ENCODE data around the gene SPOP. TPM values are rescaled to one million over a fixed set of nuclear protein-coding genes. Genes with fewer than 3 reads are reported as not detected.
"Not testable (repeated sequence)": the region's sequence is repeated elsewhere in the genome, so short reads cannot be mapped to it uniquely, and the experiment has no call there.

SPOP gene
- total RNA-seq, 4 donors from 2014 or later = 72.2 to 81.3 (median 74.7) TPM

GRCh38 chr17:49551221-49552069 lies 126.5 kb downstream of the SPOP start:
- Histone ChIP-seq H3K36me3 (no peaks in the 10 kb centered on the region), H3K27ac (no peak overlapping the region), H3K4me3 (no peak overlapping the region), H3K9me3 (no peaks in the 10 kb centered on the region), H3K27me3 (no peaks in the 10 kb centered on the region), H3K4me1 (peaks cover 0 to 4% (median 0%) of the 10 kb centered on the region in 4 donors)
- no peak for TF ChIP-seq CTCF (IDR thresholded peaks at IDR 0.05)
- no peak for TF ChIP-seq POLR2A (IDR thresholded peaks at IDR 0.05)
- no peak for DNase-seq

- not testable (repeated sequence) for H3K9me3 ChIP-seq, H3K4me3 ChIP-seq, H3K4me1 ChIP-seq, DNase-seq, H3K36me3 ChIP-seq, H3K27me3 ChIP-seq, H3K27ac ChIP-seq
Measured at GRCh38 chr17:49550764-49551163, 127.1 kb downstream of the SPOP start.

- H3K27me3 ChIP-seq = no peaks in the 10 kb centered on the region
- H3K9me3 ChIP-seq = no peaks in the 10 kb centered on the region
- no peak for DNase-seq
- no peaks in the 10 kb centered on the region for H3K4me1 ChIP-seq
- TF ChIP-seq POLR2A (IDR thresholded peaks at IDR 0.05) = no peak
- TF ChIP-seq CTCF (IDR thresholded peaks at IDR 0.05) = no peak
- no peaks in the 10 kb centered on the region for H3K36me3 ChIP-seq
- no peak overlapping the region for H3K27ac ChIP-seq
- no peak overlapping the region for H3K4me3 ChIP-seq
Measured at GRCh38 chr17:49549691-49550678, 127.9 kb downstream of the SPOP start.

GRCh38 chr17:49549311-49549605 lies 128.6 kb downstream of the SPOP start:
- no peak for TF ChIP-seq POLR2A (IDR thresholded peaks at IDR 0.05)
- no peak for TF ChIP-seq CTCF (IDR thresholded peaks at IDR 0.05)
- no peak for DNase-seq
- Histone ChIP-seq H3K27me3 (no peaks in the 10 kb centered on the region), H3K27ac (no peak overlapping the region), H3K9me3 (no peaks in the 10 kb centered on the region), H3K4me1 (no peaks in the 10 kb centered on the region), H3K36me3 (no peaks in the 10 kb centered on the region), H3K4me3 (no peak overlapping the region)

Other genes starting within 250 kb of the SPOP start
- gene NGFR, start 182.8 kb downstream of the SPOP start, total RNA-seq = 1 to 10 TPM in 2 of 4 donors, under 1 TPM in 1, not detected in 1; 0.70 to 1.9 (median 1.5) TPM
- gene NXPH3, start 102.2 kb downstream of the SPOP start, total RNA-seq = 1 to 10 TPM in 1 of 4 donors, under 1 TPM in 2, not detected in 1; 0.83 to 2.1 (median 0.94) TPM
- gene SLC35B1, start 29.9 kb upstream of the SPOP start, total RNA-seq = 100 to 1,000 TPM in 1 of 4 donors, 10 to 100 TPM in 3; 42.1 to 115 (median 78.2) TPM
- gene FAM117A, start 86.0 kb upstream of the SPOP start, total RNA-seq = 10 to 100 TPM in 1 of 4 donors, 1 to 10 TPM in 3; 6.5 to 16.5 (median 9.4) TPM
- gene KAT7, start 110.6 kb upstream of the SPOP start, total RNA-seq = 10 to 100 TPM; 44.3 to 50.9 (median 45.3) TPM
- not detected for gene TAC4, start 170.0 kb upstream of the SPOP start, total RNA-seq